Measurements from ENCODE around the gene PAK5.

Gene PAK5

GRCh38 chr20:9789131-9789530 lies 49.7 kb downstream of the PAK5 start:
- DNase-seq (ENCODE audit: low read depth), result no peak

- DNase-seq (ENCODE audit: low read depth), result no peak
Observed at GRCh38 chr20:9775176-9775575, 63.7 kb downstream of the PAK5 start.

- no peak for DNase-seq (ENCODE audit: low read depth)
Observed at GRCh38 chr20:9769954-9770353, 68.9 kb downstream of the PAK5 start.

- DNase-seq (ENCODE audit: low read depth), result no peak
Observed at GRCh38 chr20:9761476-9761875, 77.4 kb downstream of the PAK5 start.

GRCh38 chr20:9759392-9759791 lies 79.5 kb downstream of the PAK5 start:
- DNase-seq (ENCODE audit: low read depth), result no peak

- no peak for DNase-seq (ENCODE audit: low read depth)
Observed at GRCh38 chr20:9758752-9759151, 80.1 kb downstream of the PAK5 start.

- no peak for DNase-seq (ENCODE audit: low read depth)
Observed at GRCh38 chr20:9756660-9757059, 82.2 kb downstream of the PAK5 start.

GRCh38 chr20:9755301-9755700 lies 83.6 kb downstream of the PAK5 start:
- no peak for DNase-seq (ENCODE audit: low read depth)

- DNase-seq (ENCODE audit: low read depth), result no peak
Observed at GRCh38 chr20:9744551-9744950, 94.3 kb downstream of the PAK5 start.

- DNase-seq (ENCODE audit: low read depth), result no peak
Observed at GRCh38 chr20:9743871-9744270, 95.0 kb downstream of the PAK5 start.

- DNase-seq (ENCODE audit: low read depth), result no peak
Observed at GRCh38 chr20:9742821-9743220, 96.1 kb downstream of the PAK5 start.

GRCh38 chr20:9741996-9742395 lies 96.9 kb downstream of the PAK5 start:
- no peak for DNase-seq (ENCODE audit: low read depth)

GRCh38 chr20:9740486-9740885 lies 98.4 kb downstream of the PAK5 start:
- DNase-seq (ENCODE audit: low read depth), result no peak

GRCh38 chr20:9739991-9740390 lies 98.9 kb downstream of the PAK5 start:
- no peak for DNase-seq (ENCODE audit: low read depth)

- no peak for DNase-seq (ENCODE audit: low read depth)
Observed at GRCh38 chr20:9736373-9736772, 102.5 kb downstream of the PAK5 start.

- DNase-seq (ENCODE audit: low read depth), result no peak
Observed at GRCh38 chr20:9723501-9724202, 115.2 kb downstream of the PAK5 start.

- DNase-seq (ENCODE audit: low read depth), result no peak
Observed at GRCh38 chr20:9711872-9712271, 127.0 kb downstream of the PAK5 start.

GRCh38 chr20:9710685-9711084 lies 128.2 kb downstream of the PAK5 start:
- no peak for DNase-seq (ENCODE audit: low read depth)

GRCh38 chr20:9705722-9706476 lies 133.0 kb downstream of the PAK5 start:
- DNase-seq (ENCODE audit: low read depth), result no peak

GRCh38 chr20:9699181-9699580 lies 139.7 kb downstream of the PAK5 start:
- no peak for DNase-seq (ENCODE audit: low read depth)

- no peak for DNase-seq (ENCODE audit: low read depth)
Observed at GRCh38 chr20:9689041-9689440, 149.8 kb downstream of the PAK5 start.

GRCh38 chr20:9686866-9687265 lies 152.0 kb downstream of the PAK5 start:
- no peak for DNase-seq (ENCODE audit: low read depth)

GRCh38 chr20:9686455-9686854 lies 152.4 kb downstream of the PAK5 start:
- DNase-seq (ENCODE audit: low read depth), result no peak

- no peak for DNase-seq (ENCODE audit: low read depth)
Observed at GRCh38 chr20:9686001-9686400, 152.9 kb downstream of the PAK5 start.

Data from non-pigmented ciliary epithelial cell (primary cell).